Retinal pigment epithelial cell (primary cell): ENCODE results near the gene POLE2.
"Not testable (repeated sequence)": the region's sequence is repeated elsewhere in the genome, so short reads cannot be mapped to it uniquely, and the experiment has no call there.

Experiments
- DNase-seq: peaks from one replicate; pipeline ENCODE4 v3.0.0-alpha.2; 2010; ENCODE audit warnings: low read depth
- H3K4me3 ChIP-seq: 2 replicates; pipeline ENCODE4 v1.5.1; 2011; ENCODE audit warnings: mild to moderate bottlenecking, low read length, control low read depth, moderate library complexity
- TF ChIP-seq, protein P1 (sequence below): conservative IDR thresholded peaks from 2 replicates; pipeline ENCODE4 v1.5.1; 2011; ENCODE audit warnings: low read depth, low read length, control low read depth, inconsistent platforms

POLE2 gene, protein sequence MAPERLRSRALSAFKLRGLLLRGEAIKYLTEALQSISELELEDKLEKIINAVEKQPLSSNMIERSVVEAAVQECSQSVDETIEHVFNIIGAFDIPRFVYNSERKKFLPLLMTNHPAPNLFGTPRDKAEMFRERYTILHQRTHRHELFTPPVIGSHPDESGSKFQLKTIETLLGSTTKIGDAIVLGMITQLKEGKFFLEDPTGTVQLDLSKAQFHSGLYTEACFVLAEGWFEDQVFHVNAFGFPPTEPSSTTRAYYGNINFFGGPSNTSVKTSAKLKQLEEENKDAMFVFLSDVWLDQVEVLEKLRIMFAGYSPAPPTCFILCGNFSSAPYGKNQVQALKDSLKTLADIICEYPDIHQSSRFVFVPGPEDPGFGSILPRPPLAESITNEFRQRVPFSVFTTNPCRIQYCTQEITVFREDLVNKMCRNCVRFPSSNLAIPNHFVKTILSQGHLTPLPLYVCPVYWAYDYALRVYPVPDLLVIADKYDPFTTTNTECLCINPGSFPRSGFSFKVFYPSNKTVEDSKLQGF

DNA sequence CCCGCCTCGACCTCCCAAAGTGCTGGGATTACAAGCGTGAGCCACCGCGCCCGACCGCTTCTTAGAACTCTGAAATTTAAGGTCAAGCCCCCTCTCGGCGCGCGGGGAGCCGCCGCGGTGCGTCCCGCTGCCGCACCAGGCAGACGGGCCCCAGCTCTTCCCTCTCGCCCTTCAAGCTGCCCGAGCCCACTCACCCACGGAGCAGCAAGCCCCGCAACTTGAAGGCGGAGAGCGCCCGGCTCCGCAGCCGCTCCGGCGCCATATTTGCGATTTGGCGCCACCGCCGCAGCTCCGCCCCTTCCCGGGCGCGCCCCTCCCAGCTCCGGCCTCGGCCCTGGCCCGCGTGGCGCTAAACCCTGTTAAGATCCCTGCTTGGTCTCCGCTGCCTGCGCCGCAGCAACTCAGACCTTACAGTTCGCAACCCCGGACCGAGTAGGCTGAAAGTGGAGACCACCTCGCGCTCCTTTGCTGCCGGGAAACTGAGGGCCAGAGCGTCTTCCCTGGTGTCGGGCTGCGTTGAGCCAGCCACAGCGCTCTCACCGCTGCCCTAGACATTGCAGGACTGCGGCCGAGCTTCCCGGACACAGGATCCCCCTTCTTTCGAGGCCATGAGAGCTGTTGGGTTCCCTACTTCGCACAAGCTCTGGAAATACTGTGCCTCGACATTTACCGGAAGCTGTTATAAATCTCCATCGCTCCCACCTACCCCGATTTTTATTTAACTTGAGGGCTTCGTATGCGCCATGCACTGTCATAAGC is at the start of gene POLE2:
POLE2 (minus strand) TSS at position 273 of the 759 bp plus-strand sequence; CDS start at position 262, 11 bp downstream.
- H3K4me3 ChIP-seq, result peak within 1 kb of the TSS; percentile 69
- DNase-seq, result peak; percentile 15
- TF ChIP-seq, protein P1, sequence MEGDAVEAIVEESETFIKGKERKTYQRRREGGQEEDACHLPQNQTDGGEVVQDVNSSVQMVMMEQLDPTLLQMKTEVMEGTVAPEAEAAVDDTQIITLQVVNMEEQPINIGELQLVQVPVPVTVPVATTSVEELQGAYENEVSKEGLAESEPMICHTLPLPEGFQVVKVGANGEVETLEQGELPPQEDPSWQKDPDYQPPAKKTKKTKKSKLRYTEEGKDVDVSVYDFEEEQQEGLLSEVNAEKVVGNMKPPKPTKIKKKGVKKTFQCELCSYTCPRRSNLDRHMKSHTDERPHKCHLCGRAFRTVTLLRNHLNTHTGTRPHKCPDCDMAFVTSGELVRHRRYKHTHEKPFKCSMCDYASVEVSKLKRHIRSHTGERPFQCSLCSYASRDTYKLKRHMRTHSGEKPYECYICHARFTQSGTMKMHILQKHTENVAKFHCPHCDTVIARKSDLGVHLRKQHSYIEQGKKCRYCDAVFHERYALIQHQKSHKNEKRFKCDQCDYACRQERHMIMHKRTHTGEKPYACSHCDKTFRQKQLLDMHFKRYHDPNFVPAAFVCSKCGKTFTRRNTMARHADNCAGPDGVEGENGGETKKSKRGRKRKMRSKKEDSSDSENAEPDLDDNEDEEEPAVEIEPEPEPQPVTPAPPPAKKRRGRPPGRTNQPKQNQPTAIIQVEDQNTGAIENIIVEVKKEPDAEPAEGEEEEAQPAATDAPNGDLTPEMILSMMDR, result no peak

DNA sequence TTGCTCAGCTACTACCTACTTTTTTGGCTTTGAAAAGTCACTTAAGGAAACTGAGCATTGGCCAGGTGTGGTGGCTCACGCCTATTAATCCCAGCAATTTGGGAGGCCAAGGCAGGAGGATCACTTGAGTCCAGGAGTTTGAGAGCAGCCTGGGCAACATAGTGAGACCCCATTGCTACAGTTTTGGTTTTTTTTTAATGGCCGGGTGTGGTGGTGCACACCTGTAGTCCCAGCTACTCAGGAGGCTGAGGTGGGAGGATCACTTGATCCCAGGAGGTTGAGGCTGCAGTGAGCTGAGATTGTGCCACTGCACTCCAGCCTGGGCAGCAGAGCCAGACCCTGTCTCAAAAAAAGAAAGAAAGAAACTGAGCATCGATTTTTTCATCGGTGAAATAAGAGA is 47.7 kb upstream of the POLE2 start:
- not testable (repeated sequence) for H3K4me3 ChIP-seq, DNase-seq

DNA sequence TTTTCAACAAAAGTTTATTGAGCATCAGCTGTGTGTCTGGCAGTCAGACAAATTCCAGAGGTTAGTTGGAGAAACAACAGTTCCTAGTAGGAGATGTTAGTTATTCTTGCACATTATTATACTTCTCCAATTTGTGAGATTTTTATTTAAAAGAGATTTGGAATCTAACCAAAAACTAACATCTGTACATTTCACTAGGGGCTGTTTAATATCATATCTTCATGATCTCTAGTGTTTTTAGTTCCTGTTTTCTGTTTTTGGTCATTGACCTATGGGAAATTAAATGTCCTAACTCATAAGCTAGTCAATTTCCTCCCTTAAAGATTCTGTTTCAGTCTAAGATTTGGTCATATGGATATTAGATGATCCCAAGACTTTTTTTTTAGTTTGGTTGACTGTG is 45.8 kb upstream of the POLE2 start:
- H3K4me3 ChIP-seq, result no peak overlapping the region
- TF ChIP-seq, protein P1, result no peak
- DNase-seq, result no peak

DNA sequence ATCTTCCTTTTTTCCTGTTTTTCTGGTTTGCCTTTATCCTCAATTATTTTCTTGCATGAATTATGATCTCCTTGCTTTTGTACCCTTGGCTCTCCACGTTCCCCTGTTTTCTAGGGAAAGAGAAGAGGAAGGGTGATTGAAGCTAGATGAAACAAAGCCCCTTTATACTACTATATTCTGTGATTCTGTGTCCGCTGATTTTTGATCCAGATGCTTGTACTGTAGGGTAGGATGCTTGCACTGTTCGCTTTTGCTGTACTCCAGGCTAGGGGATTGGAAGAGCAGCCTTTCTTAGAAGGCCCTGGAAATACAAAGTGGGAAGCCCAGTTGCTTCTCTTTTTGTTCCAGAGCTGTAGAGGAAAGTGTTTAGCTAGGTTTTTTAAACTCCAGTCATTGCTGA is 44.9 kb upstream of the POLE2 start:
- no peak for DNase-seq
- no peak overlapping the region for H3K4me3 ChIP-seq
- TF ChIP-seq, protein P1, result no peak

DNA sequence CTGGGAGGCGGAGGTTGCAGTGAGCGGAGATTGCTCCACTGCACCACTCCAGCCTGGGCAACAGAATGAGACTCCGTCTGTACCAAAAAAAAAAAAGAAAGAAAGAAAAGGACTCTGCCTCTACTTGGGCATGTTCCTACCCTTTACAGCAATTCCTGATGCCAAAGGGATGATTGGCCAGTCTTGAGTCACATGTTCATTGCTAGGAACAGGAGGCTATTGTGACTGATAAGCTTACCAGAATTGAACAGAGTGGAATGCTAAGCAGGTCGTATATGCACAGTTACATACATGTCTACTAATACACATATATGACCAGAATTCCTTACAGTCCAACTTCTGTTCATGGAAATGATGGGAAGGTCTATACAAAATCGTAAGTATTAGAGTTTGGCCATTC is 39.2 kb upstream of the POLE2 start:
- H3K4me3 ChIP-seq, result no peak overlapping the region
- TF ChIP-seq, protein P1, result no peak
- no peak for DNase-seq

DNA sequence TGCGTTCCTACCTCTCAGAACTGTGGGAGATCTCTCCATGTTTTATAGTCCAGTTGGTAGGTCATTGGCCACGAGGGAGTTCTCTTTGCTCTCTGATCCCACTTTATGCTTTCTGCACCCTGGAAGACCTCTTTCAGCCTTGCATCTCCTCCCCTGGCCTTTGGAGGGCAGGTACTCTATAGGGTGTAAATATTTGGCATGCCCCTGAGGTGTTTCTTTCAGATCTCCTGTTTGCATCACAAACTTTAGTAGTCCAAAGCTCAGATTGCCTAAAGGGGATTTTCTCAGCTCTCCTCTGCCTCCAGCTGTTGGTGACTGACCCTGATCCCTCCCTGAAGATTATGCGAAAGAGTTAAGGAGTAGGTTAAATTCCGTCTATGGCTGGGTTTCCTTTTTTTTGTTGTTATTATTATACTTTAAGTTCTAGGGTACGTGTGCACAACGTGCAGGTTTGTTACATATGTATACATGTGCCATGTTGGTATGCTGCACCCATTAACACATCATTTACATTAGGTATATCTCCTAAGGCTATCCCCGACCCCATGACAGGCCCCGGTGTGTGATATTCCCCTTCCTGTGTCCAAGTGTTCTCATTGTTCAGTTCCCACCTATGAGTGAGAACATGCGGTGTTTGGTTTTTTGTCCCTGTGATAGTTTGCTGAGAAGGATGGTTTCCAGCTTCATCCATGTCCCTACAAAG is 33.9 kb upstream of the POLE2 start:
- H3K4me3 ChIP-seq, DNase-seq: not testable (repeated sequence)

DNA sequence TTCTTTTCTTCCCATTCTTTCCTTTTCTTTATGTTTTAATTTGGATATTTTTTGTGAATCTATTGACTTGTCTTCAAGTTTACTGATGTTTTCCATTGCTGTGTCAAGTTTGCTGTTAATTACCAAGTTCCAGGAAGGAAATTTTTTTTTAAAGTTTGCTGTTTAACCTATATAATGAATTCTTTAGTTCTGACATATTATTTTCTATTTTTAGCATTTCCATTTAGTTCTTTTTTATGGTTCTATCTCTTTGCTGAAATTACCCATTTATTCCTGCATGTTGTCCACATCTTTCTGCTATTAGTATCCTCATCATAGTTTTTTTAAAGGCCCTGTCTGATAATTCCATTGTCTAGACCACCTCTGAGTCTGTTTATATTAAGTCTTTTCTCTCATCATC is 32.7 kb upstream of the POLE2 start:
- DNase-seq, result no peak
- TF ChIP-seq, protein P1, result no peak
- no peak overlapping the region for H3K4me3 ChIP-seq

DNA sequence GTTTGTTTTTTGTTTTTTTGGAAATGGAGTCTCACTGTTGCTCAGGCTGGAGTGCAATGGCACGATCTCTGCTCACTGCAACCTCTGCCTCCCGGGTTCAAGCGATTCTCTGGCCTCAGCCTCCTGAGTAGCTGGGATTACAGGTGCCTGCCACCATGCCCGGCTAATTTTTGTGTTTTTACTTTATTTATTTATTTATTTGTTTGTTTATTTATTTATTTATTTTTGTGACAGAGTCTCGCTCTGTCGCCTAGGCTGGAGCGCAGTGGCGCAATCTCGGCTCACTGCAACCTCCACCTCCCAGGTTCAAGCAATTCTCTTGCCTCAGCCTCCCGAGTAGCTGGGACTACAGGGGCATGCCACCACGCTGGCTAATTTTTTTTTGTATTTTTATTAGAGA is 23.0 kb upstream of the POLE2 start:
- DNase-seq, H3K4me3 ChIP-seq: not testable (repeated sequence)

DNA sequence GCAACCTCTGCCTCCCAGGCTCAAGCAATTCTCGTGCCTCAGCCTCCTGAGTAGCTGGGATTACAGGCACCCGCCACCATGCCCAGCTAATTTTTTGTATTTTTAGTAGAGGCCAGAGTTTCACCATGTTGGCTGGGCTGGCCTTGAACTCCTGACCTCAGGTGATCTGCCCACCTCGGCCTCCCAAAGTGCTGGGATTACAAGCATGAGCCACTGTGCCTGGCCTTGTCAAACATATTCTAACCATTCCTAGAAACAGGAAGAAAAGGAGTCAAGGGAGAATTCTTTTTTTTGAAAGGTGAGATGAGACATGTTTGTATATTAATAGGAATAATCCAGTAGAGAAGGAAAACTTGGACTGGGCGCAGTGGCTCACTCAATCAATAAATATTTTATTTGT is 16.5 kb upstream of the POLE2 start:
- DNase-seq, H3K4me3 ChIP-seq: not testable (repeated sequence)
